Measurements from ENCODE around the gene NUDCD2. TPM values are rescaled to one million over a fixed set of nuclear protein-coding genes. Genes with fewer than 3 reads are reported as not detected.
"Not testable (repeated sequence)": the region's sequence is repeated elsewhere in the genome, so short reads cannot be mapped to it uniquely, and the experiment has no call there.

Gene NUDCD2
- total RNA-seq, 1 donor from 2014 or later, result 12.9 TPM

DNA sequence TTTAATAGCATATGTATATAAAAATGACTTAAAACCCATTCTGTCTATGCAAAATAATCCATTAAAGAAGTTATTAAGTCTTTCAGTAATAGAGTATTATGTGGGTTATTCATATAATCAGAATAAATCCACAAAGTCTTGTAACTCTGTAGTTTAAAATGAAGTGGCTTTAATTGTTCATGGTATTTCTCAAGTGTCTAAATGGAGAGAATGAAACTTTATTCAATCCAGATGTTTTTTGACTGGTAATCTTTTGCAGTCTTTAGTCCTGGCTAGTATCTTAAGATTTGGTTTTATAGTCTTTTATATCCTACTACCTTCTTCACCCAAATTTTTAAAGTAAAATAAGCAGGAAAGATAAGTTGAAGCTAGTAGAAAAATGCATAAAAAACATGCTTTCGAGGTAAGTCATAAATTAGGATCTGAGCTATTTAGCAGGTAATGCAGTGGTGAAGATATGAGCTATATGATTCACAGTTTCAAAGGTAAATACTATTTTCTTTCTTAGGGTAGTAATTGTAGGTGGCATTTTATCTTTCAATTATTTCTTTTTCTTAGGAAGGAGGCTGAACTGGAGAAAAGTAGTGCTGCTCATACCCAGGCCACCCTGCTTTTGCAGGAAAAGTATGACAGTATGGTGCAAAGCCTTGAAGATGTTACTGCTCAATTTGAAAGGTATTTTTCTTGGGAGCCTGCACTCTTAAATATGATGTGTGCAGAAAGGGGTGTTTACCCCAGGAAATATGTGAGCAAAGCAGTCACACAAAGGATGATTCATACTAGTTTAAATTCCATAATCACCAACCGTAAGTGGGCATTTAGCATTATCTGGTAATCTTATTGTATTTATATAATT is 18.5 kb upstream of the NUDCD2 start:
- DNase-seq (no peak), ATAC-seq (ENCODE audit: poor library complexity) (no peak)
- intact Hi-C loops (cut with DNase I), result no loop called here

DNA sequence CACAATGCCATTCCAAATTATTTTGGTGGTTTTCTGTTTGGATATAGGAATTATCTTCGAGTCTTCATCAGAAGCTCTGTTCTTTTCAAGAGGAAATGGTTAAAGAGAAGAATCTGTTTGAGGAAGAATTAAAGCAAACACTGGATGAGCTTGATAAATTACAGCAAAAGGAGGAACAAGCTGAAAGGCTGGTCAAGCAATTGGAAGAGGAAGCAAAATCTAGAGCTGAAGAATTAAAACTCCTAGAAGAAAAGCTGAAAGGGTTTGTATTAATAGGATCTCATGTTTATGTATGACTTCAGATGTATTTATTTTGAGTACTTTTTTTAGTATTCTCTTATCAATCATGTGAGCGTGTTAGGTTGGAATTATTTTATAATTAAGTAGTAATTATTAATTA is 15.5 kb upstream of the NUDCD2 start:
- intact Hi-C loops (cut with DNase I), result no loop called here
- DNase-seq (no peak), ATAC-seq (ENCODE audit: poor library complexity) (no peak)

DNA sequence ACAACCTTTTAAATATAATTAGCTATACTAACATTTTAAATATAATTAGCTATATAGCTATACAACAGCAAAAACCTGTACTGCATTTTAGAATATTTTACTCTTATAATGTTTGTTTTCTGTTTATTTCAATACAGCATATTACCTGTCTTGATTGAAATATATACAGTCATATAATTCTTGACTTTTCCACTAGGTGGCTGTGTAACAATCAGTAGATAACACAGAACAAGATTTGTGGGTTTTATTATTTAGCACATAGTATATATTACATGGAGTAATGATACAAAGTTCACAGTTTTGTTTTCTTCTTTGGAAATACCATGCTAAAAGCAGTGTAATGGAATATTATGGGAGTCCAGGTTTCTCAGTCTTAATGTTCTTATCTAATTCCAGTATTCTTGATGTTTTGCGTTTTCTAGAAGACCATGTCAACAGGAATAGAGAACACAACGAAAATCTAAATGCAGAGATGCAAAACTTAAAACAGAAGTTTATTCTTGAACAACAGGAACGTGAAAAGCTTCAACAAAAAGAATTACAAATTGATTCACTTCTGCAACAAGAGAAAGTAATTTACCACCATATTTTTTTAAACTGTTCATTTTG is 13.8 kb upstream of the NUDCD2 start:
- intact Hi-C loops (cut with DNase I), result no loop called here
- ATAC-seq (ENCODE audit: poor library complexity) (no peak), DNase-seq (no peak)

DNA sequence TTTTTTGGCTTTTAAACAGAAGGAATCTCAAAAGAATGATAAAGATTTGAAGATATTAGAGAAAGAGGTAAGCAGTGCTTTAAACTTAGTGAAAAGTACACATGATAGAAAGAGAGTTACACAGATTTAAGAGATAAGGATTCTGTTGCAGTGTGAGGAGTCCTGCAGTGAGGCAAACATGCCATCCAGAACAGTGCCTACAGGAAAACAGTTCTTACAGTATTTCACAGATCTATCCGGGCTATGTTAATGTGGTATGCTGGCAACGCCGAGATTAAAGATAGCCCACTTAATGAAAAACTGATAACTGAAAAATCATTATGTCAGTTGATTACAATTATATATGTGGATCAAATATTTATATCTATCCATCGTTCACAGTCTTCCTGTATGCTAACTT is 7.8 kb upstream of the NUDCD2 start:
- DNase-seq, result no peak
- intact Hi-C loops (cut with DNase I), result no loop called here
- ATAC-seq (ENCODE audit: poor library complexity), result no peak

DNA sequence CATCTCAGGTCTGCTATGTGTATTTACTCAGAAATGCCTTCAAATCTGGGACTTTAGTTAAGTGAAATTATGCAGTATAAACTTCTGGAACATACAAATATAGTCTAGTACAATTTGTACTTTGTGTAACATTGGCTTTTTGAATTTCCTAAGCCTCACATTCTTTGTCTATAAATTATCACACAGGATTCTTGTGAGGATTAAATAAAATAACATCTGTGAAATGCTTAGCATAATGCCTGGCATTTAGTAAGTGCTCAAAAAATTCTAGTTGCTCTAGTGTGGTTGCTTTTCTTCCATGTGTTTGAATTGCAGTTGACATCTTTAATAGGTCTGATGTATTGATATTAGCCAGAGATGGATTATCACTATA is 3.1 kb upstream of the NUDCD2 start:
- no peak for ATAC-seq (ENCODE audit: poor library complexity)
- intact Hi-C loops (cut with DNase I), result no loop called here
- no peak for DNase-seq

DNA sequence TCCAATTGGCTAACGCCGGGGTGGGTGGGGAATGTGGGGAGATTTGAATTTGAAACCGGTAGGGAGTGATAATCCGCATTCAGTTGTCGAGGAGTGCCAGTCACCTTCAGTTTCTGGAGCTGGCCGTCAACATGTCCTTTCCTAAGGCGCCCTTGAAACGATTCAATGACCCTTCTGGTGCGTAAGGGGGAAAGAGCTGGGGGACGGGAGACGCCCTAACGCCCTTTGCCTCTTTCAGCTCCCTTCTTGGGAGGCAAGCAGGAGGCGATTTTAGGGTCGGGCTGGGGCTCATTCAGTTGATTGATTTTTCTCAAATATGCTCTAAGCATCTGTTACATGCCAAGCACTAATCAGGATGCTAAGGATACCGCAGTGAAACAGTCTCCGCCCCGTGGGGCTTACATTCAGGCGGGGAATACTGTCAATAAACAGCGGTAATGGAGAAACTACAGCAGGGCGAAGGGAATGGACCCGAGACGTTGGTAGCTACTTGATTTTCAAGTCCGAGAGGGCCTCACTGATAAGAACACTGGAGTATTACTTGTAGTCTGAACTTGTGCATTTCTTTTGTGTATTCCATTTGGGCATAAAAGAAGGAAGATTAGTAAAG is 765 bp upstream of the NUDCD2 start, which contains the start of gene HMMR:
TSS of gene HMMR (plus strand) at position 71 of the 610 bp plus-strand sequence. CDS start at position 132, 61 bp downstream.
- DNase-seq (no peak), ATAC-seq (ENCODE audit: poor library complexity) (no peak)
- intact Hi-C loops (cut with DNase I), result loop anchor here (2.0 kb wide), 1 partner anchor 44 kb away; the partner anchor contains the start of gene MAT2B

DNA sequence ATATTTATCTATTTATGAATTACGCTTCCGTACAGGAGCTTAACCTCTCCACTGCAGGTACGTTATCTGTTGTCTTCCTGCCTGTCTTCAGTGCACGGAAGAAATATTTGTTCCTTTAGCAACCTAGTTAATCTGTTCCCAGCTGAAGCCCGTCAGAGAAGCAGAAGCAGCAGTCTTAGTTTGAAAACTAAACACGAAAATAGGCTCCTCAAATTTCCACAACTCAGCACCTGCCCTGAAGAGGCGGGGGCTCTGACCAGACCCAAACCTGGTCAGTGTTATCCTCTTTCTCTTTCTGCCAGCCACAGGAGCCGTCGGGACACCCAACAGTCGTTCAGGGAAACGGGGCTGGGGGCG is 462 bp downstream of the NUDCD2 start:
- intact Hi-C loops (cut with DNase I), result no loop called here
- no peak for DNase-seq
- ATAC-seq (ENCODE audit: poor library complexity), result no peak

DNA sequence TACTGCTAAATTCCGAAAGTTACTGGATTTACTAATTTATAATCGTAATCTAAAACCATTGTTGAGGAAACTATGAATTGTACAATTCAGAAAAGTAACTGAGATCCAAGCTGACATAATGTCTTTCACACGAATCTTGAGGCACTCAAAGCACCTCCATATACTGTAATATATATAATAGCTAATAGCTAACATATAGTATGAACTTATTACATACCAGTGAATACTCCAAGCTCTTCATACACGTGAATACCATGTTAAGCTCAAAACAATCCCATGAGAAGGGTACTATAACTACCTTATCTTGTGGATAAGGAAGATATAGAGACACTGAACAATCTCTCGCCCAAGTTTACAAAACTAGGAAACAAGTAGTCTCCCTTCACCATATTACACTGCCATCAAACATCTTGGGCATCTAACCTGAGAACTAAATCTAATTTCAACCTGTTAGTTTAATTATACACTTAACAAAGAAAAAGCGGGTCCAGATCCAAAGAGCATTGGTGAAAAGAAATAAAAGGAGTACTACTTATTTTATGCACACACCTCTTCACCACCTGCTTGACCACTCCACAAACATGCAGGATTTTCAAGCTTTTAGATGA is 1.0 kb downstream of the NUDCD2 start:
- no peak for DNase-seq
- ATAC-seq (ENCODE audit: poor library complexity), result no peak
- intact Hi-C loops (cut with DNase I), result no loop called here

DNA sequence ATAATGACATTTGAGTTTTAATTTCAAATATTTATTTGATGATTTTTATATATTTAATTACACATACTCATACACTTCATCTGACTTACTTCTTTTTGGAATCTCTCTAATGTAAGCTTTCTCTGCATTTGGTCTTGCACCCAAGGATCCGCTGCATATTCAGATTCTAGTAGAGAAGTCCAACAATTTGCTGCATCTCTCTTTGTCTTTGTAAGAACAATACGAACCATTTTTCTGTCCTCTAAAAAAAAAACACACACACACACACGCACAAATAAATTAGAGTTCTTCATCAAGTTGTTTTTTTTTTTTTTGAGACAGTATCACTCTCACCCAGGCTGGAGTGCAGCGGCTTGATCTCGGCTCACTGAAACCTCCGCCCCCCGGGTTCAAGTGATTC is 3.1 kb downstream of the NUDCD2 start:
- DNase-seq (no peak), ATAC-seq (ENCODE audit: poor library complexity) (no peak)
- intact Hi-C loops (cut with DNase I), result no loop called here

DNA sequence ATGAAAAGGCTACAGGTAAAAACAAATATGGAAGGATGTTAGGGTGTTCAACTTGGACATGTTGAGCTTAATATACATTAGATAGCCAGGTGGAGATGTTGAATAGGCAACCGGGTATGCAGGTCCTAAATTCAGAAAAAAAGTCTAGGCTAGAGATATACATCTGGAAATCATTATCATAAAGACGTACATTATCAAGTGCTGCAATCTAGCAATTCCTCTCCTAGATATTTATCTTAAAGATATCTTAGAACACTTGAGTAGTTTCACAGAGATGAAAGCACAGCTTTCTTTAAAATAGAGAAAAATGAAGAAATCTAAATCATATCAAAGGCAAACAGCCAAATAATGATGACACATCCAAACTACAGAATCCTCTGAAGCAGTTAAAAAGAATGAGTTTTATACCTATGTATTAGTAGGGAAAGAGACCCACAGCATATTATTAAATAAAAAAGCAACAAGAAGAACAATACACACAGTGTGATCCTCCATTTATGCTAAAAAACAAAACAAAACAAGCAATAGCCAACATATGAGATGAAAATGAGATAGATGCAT is 3.8 kb downstream of the NUDCD2 start:
- intact Hi-C loops (cut with DNase I), result no loop called here
- DNase-seq (no peak), ATAC-seq (ENCODE audit: poor library complexity) (no peak)

DNA sequence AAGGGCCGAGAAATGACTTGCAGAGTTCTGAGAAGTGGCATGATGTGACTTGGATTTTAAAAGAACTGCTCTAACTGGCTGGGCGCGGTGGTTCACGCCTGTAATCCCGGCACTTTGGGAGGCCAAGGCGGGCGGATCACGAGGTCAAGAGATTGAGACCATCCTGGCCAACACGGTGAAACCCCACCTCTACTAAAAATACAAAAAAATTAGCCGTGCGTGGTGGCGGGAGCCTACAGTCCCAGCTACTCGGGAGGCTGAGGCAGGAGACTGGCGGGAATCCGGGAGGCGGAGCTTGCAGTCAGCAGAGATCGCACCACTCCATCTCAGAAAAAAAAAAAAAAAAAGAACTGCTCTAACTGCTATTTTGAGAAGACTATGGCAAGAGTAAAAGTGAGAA is 4.5 kb downstream of the NUDCD2 start:
- ATAC-seq (ENCODE audit: poor library complexity); DNase-seq; intact Hi-C loops (cut with DNase I): not testable (repeated sequence)

DNA sequence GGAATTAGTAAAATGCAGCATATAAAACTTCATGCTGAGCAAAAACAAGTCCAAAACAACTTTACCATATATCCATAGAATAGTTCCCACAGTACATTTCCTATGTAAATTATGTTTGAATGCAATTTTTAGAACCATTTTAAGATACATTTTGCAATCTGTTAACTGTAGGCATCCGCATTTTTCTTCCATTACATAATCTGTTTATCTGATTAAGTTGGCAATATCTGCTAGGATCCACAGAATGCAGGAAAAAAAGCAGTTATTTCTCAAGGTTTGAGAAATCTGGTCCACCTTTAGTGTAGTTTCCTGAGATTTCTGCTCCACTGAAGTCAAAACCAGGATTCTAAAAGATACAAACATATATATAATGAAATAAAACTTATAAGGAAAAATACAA is 6.2 kb downstream of the NUDCD2 start:
- DNase-seq, result no peak
- ATAC-seq (ENCODE audit: poor library complexity), result no peak
- intact Hi-C loops (cut with DNase I), result no loop called here

DNA sequence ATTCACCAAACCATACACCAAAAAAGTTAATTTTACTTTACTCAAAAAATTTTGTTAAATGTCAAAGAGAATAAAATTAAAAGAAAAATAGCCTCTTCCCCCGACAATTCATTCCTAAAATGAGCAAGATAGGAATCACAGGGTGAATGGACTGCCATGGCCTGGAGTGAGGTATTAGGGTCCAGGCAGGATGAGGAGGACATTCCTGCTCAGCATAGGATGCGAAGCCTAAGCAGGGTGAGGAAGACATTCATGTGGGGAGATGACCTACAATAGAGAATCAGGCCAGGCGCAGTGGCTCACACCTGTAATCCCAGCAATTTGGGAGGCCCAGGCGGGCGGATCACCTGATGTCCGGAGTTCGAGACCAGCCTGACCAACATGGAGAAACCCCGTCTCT is 8.4 kb downstream of the NUDCD2 start:
- intact Hi-C loops (cut with DNase I), result no loop called here
- ATAC-seq (ENCODE audit: poor library complexity) (no peak), DNase-seq (no peak)

DNA sequence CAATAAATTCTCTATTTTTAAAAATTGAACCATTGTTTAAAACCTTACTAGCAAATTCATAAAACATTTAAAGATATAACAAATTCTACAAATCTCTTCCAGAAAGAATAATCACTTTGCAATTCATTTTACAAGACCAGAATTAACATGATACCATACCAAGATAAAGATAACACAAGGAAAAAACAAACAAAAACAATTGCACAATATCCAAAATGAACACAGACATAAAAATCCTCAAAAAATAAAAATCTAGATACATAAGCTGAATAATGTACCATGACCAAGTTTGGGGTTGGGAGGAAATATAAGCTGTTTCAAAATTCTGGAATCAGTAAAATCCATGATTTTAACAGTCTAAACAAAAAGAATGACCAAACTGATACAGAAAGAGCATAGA is 11.4 kb downstream of the NUDCD2 start:
- DNase-seq (no peak), ATAC-seq (ENCODE audit: poor library complexity) (no peak)
- intact Hi-C loops (cut with DNase I), result no loop called here

DNA sequence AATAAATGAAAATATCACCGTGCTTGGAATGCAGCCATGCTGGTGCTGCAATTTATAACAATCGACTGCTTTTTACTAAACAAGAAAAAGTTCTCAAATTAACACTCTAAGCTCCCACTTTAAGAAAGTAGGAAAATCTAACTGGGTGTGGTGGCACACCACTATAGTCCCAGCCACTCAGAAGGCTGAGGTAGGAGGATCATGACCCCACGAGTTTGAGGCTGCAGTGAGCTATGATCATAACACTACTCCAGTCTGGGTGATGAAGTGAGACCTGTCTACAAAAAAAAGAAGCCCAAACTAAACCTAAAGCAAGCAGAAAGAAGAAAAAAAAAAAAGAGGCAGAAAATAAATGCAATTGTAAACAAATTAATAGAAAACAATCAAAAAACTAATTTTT is 12.0 kb downstream of the NUDCD2 start:
- no peak for ATAC-seq (ENCODE audit: poor library complexity)
- no peak for DNase-seq
- intact Hi-C loops (cut with DNase I), result no loop called here

DNA sequence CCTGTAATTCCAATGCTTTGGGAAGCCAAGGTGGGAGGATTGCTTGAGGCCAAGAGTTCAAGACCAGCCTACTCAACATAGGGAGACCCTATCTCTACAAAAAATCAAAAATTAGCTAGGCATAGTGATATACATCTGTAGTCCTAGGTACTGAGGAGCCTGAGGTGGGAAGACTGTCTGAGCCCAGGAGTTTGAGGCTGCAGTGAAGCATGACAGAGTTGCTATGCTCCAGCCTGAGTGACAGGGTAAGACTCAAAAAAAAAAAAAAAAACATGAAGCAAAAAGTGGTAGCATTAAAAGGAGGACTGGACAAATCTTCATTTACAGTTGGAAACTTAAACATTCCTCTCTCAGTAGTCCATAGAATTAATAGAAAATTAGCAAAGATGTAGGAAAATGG is 12.7 kb downstream of the NUDCD2 start:
- intact Hi-C loops (cut with DNase I), result no loop called here
- DNase-seq, result no peak
- ATAC-seq (ENCODE audit: poor library complexity), result no peak

DNA sequence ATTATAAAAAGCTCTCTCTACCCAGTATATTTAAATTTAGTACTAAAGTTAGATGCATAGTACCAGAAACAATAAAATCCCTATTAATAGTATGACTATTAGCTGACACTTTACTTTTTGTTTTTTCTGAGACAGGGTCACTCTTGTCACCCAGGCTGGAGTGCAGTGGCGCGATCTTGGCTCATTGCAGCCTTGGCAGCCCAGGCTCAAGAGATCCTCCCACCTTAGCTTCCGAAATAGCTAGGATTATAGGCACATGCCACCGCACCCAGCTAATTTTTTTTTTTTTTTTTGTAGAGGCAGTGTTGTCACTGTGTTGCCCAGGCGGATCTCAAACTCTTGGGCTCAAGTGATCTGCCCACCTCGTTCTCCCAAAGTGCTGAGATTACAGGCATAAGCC is 14.6 kb downstream of the NUDCD2 start:
- ATAC-seq (ENCODE audit: poor library complexity), result peak; percentile 79
- DNase-seq, result peak; percentile 42
- intact Hi-C loops (cut with DNase I), result no loop called here

DNA sequence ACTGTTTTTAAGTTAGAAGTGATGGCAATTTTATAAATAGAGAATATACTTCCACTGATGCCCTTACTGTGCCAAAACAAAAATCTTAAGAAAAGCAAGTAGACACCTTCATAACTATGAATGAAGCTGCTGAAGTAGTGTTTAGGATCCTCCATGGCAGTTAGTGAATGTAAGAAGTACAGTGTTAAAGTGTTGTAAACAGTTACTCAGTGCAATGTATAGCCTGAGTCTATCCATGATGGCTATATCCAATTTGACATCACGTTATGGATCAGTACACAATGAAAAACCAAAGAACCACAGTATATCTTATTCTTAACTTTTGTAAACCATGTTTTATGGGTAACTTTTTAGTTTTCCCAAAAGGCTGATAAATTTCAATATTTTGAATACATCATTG is 15.4 kb downstream of the NUDCD2 start:
- DNase-seq (no peak), ATAC-seq (ENCODE audit: poor library complexity) (no peak)
- intact Hi-C loops (cut with DNase I), result no loop called here

DNA sequence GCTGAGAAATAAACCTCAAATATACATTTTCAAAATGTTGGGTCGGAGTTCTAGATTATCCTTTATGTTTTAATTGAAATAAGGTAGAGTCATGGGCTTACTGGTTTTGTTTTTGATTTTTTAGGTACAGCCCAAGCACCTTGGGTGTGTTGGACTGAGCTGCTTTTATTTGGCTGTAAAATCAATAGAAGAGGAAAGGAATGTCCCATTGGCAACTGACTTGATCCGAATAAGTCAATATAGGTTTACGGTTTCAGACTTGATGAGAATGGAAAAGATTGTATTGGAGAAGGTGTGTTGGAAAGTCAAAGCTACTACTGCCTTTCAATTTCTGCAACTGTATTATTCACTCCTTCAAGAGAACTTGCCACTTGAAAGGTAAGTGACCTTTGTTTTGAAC is 18.9 kb downstream of the NUDCD2 start:
- intact Hi-C loops (cut with DNase I), result no loop called here

DNA sequence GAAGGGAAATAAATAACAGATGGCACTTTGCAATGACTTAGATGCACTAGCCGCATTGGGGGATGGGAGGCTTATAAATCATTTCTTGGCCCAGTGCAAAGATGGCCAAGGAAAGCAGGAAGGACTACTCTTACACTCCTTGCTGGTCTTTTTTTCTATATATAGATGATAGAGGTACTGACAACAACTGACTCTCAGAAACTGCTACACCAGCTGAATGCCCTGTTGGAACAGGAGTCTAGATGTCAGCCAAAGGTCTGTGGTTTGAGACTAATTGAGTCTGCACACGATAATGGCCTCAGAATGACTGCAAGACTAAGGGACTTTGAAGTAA is 20.8 kb downstream of the NUDCD2 start:
- intact Hi-C loops (cut with DNase I), result no loop called here
- DNase-seq, result no peak
- no peak for ATAC-seq (ENCODE audit: poor library complexity)

More for the DNA sequence above, 18.9 kb downstream of the NUDCD2 start:
- ATAC-seq (ENCODE audit: poor library complexity), result no peak
- DNase-seq, result no peak

All from Right ventricle myocardium superior (tissue), 1 donor.